GM18867 (cell line): ENCODE measurements around the gene PLOD3.
"Not testable (repeated sequence)": the region's sequence is repeated elsewhere in the genome, so short reads cannot be mapped to it uniquely, and the experiment has no call there.

Source experiments
- ATAC-seq: cut with Tn5 transposase; IDR thresholded peaks from one replicate; pipeline ENCODE4 v1.9.1; 2021; ENCODE audit warnings: mild to moderate bottlenecking, moderate library complexity; ENCODE audit not compliant: unreplicated experiment

Gene PLOD3

DNA sequence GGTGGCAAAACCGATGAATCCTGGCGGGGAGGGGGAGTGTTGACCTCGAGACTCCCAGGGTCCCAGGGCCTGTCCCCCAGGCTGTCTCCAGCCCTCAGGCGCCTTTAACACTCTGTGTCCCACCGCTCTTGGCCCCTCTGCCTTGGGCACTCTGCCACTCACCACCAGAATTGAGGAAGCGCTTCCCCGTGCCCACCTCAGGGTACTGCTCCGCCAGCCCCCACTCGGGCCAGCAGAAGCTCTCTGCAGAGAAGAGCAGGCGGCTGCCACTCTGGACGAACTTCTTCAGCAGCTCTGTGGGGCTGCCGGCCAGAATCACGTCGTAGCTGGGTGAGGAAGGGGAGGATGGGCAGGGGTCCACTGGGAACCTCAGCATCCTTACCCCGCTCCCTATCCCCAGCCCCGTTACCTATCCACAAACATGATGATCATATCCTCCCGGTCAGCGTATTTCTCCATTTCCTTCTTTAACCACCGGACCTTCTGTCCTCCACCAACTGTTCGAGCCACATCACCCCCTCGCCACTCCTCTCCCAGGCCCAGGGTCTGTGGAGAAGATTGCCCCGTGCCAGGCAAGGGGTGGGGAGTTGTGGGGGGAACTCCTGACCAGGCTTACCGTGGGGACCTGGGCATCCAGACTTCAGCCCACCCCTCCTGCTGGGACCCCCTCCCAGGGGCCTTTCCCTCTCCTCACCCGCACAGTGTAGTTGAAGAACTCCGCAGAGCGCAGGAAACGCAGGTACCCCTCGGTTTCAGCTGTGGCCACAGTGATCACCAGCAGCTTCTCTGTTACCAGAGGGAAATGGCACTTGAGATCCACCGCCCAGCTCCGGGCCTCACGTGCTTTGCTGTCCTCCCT, 1.2 kb downstream of the PLOD3 start:
- ATAC-seq: no peak

DNA sequence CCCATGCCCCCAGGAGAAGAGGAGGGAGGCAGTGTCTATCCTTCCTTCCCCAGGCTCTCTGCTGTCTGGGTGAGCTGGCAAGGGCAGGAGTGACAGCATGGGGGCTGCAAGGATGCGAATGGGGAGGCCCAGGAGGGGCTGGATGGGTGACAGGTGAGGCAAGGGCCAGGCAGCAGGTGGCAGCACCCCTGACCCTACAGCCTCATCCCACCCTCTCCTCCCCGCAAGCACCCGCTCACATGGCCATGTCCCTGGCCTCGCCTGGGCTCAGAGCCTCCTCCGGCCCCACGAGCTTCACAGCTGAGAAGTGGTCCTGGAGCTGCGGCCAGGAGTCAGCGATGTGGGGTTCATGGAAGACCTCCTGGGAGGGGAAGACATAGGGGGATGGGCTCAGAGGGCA, 5.4 kb downstream of the PLOD3 start:
- no peak for ATAC-seq

DNA sequence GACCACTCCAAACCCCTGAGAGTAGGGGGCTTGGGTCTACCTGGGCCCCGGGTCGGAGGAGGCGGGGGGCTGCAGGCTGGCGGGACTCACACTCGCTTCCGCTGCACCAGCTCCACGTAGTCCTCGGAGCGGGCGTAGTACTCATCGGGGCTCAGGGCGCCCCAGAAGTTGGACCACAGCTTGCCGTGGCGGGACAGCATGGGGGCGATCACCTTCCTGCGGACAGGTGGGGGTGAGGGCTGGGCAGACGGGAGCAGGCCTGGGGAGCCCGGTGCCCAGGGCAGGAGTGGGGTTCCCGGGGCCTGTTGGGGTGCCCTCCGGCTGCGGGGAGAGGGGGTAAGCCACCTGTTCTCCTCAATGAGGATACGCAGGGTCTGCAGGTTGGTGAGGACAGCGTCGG, 5.9 kb downstream of the PLOD3 start:
- no peak for ATAC-seq

DNA sequence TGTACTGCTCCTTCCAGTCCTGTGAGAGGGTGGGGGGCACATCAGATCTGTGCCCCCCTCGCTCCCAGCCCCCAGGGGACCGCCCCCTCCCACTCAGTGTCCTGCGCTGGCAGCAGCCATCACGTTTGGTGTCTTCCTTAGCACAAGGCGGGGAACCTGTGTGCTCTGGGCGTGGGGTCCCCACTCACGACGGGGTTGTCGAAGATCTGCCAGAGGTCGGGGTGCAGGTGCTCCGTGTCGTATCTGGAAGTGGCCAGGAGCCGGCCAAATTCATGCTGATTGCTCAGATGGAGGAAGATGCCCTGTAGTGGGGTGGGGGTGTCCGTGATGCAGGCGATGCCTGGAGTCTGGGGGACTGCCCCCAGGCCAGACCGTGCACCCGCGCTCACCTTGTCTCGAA, 7.2 kb downstream of the PLOD3 start:
- ATAC-seq: no peak

DNA sequence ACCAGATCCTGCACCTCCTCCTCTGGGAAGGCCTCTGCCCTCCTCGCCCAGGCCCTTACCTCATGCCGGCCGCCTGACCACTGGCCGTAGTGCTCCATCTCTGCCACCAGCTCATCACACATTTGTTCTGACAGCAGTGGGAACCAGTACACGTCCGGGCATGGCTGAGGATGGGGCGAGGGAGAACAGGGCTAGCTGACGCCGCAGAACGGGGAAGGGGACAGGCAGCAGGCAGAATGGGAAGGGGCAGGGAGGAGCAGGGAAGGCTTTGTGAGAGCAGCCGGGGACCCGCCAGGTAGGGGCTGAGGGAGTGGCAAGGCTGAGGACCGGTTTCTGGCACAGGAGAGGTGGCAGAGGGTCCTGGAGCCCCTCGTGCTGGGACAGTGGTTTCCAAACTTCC, 8.6 kb downstream of the PLOD3 start:
- no peak for ATAC-seq

DNA sequence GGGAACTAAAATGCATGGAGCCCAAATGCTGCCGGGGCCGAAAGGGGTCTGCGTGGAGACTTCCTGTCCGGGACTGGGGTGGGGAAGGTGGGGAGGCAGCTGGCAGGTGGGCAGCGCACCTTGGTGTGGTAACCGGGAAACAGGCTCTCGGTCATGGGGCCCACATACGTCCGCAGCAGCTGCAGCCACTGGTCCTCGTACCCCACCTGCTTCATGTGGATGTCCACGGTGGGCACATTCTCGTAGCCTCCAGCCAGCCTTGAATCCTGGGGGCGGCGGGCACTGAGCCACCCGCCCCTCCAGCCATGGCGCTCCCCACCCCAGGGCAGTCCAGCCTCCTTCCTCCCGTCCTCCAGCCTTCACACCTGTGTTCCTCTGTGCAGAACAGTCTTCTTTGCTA, 9.9 kb downstream of the PLOD3 start:
- ATAC-seq: no peak

DNA sequence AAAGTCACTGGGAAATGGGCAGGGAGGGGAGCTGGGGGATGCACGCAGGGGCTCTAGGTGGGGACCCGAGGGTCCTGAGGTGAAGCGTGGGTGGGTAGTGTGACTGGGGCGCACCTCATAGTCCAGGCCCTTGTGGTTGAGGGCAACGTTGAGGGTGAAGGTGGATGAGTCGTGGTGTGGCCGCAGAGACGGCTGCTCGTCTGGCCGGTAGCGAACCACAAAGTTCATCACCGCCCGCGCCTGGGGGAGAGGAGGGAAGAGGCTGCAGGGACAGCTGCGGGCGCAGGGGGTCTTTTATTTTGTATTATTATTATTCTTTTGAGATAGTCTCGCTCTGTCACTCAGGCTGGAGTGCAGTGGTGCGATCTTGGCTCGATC, 10.7 kb downstream of the PLOD3 start:
- no peak for ATAC-seq

DNA sequence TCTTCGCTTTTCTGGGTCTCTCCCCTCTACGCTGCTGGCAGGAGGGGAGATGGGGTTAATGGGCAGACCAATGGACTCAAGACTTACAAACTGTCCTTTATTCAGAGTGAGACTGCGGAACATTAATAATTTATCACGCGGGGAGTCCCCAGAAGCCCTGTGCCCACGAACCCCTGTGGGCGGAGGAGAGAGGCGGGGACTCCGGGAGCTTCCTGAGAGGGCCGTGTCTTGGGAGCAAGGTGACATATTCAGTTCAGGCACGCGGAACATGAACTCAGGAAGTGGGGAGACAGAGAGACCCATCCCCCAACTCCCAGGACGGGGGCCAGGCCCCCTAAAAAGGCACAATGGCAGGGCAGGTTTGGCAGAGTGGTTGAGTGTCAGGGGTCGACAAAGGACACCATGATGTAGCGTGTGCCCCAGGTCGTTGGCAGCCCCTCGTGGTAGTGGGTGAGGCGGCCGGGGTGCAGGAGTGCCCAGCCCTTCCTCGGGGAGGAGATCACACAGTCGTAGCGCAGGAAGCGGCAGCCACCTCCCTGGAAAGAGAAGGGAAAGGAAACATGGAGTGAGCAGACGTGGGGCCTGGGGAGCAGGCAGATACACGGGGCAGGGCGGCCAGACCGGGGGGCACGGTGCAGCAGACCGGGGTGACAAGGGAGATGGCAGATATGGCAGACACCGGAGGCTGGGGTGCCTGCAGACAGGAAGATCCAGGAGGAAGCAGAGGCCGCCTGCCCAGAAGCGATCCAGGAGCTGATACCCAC, 11.3 kb downstream of the PLOD3 start:
- ATAC-seq: no peak

DNA sequence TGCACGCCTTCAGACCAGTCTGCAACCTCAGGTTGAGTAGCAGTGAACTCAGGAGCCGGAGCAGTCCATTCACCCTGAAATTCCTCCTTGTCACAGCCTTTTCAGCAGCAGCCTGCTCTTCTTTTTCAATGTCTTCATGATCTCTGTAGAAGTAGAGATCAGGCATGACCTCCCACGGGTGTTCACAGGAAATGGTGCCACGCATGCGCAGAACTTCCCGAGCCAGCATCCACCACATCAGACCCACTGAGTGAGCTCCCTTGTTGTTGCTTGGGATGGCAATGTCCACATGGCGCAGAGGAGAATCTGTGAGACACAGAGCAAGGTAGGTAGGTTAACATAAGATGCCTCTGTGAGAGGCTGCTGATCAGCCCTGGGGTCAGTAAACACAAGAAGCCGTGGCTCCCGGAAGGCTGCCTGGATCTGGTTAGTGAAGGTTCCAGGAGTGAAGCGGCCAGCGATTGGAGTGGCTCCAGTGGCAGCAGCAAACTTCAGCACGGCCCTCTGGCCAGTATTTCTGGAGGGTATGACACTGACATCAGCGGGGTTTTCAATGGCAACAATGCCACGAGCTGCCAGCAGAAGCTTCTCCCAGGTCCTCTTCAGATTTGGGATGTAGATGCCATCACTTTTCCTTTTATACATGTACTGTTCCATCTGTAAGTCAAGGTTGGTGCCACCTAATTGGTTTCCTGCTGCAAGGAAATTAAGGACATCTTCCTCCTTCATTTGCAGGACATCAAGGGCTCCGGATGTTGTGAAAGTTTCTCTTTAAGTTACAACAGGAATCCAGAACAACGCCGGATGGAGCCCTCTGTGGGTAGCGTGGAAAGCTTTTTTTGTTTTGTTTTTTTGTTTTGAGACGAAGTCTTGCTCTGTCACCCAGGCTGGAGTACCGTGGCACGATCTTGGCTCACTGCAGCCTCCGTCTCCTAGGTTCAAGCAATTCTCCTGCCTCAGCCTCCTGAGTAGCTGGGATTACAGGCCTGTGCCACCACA, 13.3 kb downstream of the PLOD3 start:
- ATAC-seq: not testable (repeated sequence)

DNA sequence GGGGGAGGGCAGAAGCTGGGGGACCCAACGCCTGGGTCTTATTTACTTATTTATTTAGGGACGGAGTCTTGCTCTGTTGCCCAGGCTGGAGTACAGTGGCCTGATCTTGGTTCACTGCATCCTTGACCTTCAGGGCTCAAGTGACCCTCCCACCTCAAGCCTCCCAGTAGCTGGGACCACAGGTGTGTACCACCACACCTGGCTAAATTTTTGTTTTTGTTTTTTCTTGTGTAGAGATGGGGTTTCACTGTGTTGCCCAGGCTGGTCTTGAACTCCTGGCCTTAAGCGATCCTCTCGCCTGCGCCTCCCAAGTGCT, 14.8 kb downstream of the PLOD3 start:
- no peak for ATAC-seq

DNA sequence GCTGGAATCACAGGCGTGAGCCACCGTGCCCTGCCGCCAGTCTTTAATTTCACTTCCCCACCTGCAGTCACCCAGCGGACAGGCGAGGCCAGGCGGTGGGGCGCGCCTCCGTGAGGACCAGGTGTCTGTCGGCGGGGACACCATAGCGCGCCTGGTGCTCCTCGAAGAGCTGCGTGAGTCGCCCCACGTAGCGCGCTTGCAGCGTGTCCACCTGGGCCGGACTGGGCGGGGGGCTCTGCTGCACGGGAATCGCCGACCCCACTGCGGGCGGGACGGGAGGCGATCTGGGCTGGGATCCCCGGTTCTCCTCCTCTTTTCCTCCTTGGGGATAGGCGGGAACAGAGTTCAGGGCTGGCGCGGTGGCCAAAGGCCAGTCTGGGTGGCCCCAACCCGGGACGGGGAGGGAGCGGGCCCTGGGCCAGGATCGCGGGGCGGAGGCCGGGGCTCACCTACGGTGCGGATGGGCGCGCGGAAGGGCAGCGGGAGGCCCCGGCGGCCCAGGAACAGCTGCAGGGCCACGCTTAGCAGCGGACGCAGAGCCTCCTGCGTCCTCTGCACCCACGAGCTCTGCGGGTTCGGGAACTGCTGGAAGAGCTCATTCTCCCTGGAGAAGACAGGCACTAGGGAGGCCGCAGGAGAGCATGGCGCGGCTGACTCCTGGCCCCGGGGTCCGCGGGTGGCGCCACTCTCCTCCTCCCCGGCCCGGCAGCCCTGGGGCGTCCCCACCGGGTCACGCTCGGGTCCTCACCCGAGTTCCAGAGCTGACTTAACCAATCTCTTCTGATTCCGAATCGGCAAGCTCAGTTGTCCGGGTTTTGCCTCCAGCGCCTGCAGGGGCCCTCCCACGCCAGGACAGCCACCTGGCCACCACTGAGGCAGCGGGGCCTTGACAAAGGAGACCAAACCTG, 15.4 kb downstream of the PLOD3 start:
- ATAC-seq: no peak

DNA sequence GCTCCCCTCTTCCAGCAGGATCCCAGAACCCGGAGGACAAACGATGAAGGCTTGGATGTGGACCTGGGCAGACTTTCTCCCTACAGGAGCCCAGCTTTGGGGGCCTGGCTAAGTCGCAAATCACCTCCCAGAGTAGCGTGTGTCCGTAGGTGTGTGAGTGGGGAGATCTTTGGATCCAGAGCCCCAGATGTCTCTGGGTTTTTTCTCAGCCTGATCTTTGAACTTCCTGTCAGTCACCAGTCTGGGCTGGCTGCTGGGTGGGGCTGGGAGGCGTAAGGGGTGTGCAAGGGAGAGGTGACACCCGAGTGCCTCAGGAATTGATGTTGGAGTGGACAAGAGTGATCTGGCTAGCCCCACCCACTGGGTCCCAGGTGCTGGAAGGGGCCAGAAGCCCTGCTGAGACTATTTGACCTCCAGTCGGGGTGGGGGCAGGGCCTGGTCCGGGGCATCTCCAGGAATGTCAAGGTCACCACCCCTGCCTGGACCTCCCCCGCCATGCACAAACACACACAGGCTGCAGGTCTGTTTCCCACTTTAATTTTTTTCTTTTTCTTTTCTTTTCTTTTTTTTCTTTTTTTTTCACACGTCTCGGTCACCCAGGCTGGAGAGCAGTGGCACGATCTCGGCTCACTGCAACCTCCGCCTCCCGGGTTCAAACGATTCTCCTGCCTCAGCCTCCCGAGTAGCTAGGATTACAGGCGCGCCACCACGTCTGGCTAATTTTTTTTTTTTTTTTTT, 16.4 kb downstream of the PLOD3 start, which contains the start of gene MOGAT3:
MOGAT3 (minus strand) TSS at position 175 of the 738 bp plus-strand sequence. CDS start 182 bp downstream, outside the sequence.
- ATAC-seq: no peak

DNA sequence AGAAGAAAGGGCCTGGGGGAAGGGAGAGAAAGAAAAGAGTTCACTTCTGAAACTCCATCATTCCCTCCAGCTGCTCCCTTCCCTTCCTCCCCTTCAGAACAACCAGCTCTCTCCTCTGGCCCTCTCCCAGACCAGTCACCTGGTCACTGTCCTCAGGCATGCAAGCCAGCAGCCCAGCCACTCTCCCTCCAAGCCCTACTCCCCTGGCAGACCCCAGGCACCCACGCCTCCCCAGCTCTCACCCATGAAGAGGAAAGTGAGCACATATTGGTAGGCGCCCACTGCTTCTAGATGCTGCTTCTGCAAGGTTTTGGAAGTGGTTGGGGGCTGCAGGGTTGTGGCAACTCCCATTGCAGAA, 16.9 kb downstream of the PLOD3 start:
- ATAC-seq: no peak

DNA sequence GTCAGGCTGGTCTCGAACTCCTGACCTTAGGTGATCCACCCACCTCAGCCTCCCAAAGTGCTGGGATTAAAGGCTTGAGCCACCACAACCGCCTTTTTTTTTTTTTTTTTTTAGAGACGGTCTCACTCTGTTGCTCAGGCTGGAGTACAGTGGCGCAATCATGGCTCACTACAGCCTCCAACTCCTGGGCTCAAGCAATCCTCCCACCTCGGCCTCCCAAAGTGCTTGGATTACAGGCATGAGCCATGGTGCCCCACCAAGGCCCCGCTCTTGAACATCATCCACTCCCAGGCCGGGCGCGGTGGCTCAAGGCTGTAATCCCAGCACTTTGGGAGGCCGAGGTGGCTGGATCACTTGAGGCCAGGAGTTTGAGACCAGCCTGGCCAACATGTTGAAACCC, 17.9 kb downstream of the PLOD3 start:
- ATAC-seq: not testable (repeated sequence)

DNA sequence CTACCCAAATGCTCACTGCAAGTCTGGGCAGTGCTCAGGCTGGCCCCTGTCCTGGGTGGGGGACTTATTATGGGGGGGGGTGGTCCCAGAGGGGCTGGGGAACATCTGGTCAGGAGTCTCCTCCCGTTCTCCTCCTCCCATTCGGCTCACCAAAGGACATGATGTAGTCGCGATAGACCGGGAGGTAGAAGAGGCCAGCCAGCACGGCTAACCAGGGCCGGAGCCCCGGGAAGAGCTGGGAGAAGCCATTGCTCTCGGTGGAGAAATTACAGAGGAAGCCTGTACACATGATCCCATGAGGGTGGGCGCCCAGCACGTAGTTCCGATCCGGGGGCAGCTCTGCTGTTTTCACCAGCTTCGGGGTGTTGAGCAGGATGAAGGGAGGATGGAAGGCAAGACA, 18.9 kb downstream of the PLOD3 start:
- no peak for ATAC-seq

DNA sequence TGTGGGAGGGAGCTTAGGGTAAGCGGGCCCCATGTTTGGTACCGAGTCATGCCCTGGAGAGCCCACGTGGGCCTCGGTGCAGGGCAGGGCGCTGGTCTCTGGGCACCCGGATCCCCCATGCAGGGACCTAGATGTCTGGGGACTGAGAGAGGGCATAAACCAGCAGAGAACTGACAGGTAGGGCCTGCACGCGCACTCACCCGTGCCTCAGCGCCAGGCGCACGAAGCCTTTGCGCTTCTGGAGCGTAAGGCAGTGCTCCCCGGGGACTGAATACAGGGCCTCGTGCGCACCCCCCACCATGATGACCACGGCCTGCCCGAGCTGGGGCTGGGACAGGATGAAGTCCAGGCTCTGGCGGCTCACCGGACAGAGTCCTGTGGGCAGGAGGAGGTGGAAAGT, 19.4 kb downstream of the PLOD3 start:
- no peak for ATAC-seq

DNA sequence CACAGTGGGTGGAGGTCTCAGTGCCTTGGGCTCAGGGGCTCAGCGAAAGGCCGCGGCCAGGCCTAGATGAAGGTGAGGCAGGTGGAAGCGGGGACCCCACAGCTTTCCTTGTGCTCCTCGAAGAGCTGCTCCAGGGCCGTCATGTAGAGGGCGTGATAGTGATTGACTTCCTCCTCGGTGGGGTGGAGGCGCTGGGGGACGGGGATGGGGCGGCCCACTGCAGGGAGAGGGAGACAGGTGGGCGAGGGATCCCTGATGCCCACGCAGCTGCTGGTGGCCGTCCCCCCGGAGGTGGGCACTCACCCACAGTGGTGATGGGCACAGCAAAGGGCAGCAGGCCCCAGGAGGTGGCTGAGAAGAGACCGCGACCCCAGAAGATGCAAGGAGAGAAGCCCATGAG, 21.5 kb downstream of the PLOD3 start:
- ATAC-seq: no peak

DNA sequence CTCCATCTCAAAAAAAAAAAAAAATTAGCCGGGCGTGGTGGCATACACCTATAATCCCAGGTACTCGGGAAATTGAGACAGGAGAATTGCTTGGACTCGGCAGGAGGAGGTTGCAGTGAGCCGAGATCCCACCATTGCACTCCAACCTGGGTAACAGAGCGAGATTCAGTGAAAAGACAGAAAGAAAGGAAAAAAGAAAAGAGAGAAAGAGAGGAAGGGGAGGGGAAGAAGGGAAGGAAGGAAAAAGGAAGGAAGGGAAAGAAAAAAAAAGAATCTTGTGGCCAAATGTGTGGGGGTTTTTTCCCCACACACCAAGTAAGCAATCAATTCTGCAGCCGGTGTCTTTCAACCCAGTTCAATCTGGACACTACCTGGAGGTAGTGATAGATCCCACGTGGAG, 28.3 kb downstream of the PLOD3 start:
- no peak for ATAC-seq

DNA sequence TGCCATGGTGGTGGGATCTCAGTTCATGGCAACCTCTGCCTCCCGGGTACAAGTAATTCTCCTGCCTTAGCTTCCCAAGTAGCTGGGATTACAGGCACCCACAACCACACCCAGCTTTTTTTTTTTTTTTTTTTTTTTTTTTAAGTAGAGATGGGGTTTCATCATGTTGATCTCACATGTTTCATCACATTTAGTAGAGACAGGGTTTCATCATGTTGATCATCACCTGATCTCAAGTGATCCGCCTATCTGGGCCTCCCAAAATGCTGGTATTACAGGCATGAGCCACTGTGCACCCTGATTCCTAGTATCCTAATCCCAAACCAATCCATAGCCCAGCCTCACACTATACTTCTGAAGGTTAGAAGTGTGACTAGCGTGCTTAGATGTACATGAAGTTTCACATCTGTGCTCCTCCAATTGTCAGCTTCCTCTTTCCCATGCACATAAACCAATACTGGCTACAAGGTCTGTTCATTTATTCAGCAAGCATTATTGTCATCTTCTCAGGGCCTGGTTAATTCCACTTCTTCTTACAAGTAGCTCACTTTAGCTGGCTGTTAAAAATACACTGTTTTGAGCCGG, 30.4 kb downstream of the PLOD3 start:
- ATAC-seq: no peak
